ENCODE results near the gene KDM3A. TPM values are rescaled to one million over a fixed set of nuclear protein-coding genes. Genes with fewer than 3 reads are reported as not detected.

Gene KDM3A
- total RNA-seq, 2 donors from 2014 or later: 31.8 to 34.4 TPM

- H3K9ac ChIP-seq (ENCODE audit: extremely low read depth, low read length, poor library complexity, severe bottlenecking): no peak overlapping the region
- Mint-ChIP-seq H3K27ac (no peak overlapping the region), H3K27me3 (ENCODE audit: insufficient read depth) (no peaks in the 10 kb centered on the region), H3K9me3 (no peaks in the 10 kb centered on the region), H3K4me3 (no peak overlapping the region), H3K36me3 (ENCODE audit: low read depth) (peaks cover 13% of the 10 kb centered on the region), H3K4me1 (peaks cover 16% of the 10 kb centered on the region)
- H3K4me3 ChIP-seq (ENCODE audit: low read length): no peak overlapping the region
- no peak overlapping the region for H3K27ac ChIP-seq (ENCODE audit: low read depth, low read length)
- H3K36me3 ChIP-seq (ENCODE audit: control insufficient read depth, insufficient read depth, low read length): peaks cover 11% of the 10 kb centered on the region
- no peak for DNase-seq
- no peaks in the 10 kb centered on the region for H3K9me3 ChIP-seq (ENCODE audit: control insufficient read depth, low read length)
- no peak for TF ChIP-seq CTCF (conservative IDR thresholded peaks at IDR 0.05)
- no peaks in the 10 kb centered on the region for H3K4me1 ChIP-seq (ENCODE audit: control insufficient read depth, insufficient read depth, low read length)
- H3K27me3 ChIP-seq (ENCODE audit: control insufficient read depth, insufficient read depth, low read length, poor library complexity, severe bottlenecking): no peaks in the 10 kb centered on the region
- WGBS, 2 experiments (ENCODE audit: insufficient coverage in 1 of 2, insufficient read length in 1 of 2): 91 to 100% methylated on average over 2 of the region's 2 CpGs
Measured at GRCh38 chr2:86522711-86523110, 81.5 kb downstream of the KDM3A start.

DNA sequence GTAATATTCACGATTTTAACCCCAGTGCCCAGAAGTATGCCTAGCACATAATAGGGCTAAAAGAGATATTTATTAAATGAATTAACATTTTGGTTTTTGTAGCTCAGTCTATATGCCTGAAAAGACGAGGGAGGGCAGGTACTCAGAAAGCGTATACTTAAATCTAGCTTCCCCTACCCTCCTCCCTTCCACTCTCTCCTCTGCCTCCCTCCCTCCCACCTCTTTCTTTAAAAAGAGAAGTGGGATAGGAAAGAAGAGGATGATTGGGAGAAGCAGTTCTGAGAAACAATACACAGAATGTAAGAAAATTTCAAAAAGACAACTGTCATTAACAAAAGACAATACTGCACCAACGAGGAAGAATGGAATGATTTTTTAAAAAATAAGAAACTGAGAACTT lies 82.3 kb downstream of the KDM3A start:
- Histone ChIP-seq H3K9ac (ENCODE audit: extremely low read depth, low read length, poor library complexity, severe bottlenecking) (no peak overlapping the region), H3K36me3 (ENCODE audit: control insufficient read depth, insufficient read depth, low read length) (peaks cover 13% of the 10 kb centered on the region), H3K9me3 (ENCODE audit: control insufficient read depth, low read length) (no peaks in the 10 kb centered on the region), H3K4me3 (ENCODE audit: low read length) (no peak overlapping the region), H3K27me3 (ENCODE audit: control insufficient read depth, insufficient read depth, low read length, poor library complexity, severe bottlenecking) (no peaks in the 10 kb centered on the region), H3K27ac (ENCODE audit: low read depth, low read length) (no peak overlapping the region), H3K4me1 (ENCODE audit: control insufficient read depth, insufficient read depth, low read length) (no peaks in the 10 kb centered on the region)
- H3K4me1 Mint-ChIP-seq: peaks cover 16% of the 10 kb centered on the region
- no peaks in the 10 kb centered on the region for H3K9me3 Mint-ChIP-seq
- no peaks in the 10 kb centered on the region for H3K27me3 Mint-ChIP-seq (ENCODE audit: insufficient read depth)
- WGBS, 2 experiments (ENCODE audit: insufficient coverage in 1 of 2, insufficient read length in 1 of 2): 93 to 100% methylated on average over 1 to 4 of the region's 4 CpGs
- H3K27ac Mint-ChIP-seq: no peak overlapping the region
- no peak for DNase-seq
- H3K4me3 Mint-ChIP-seq: no peak overlapping the region
- TF ChIP-seq CTCF (conservative IDR thresholded peaks at IDR 0.05): no peak
- H3K36me3 Mint-ChIP-seq (ENCODE audit: low read depth): peaks cover 20% of the 10 kb centered on the region

DNA sequence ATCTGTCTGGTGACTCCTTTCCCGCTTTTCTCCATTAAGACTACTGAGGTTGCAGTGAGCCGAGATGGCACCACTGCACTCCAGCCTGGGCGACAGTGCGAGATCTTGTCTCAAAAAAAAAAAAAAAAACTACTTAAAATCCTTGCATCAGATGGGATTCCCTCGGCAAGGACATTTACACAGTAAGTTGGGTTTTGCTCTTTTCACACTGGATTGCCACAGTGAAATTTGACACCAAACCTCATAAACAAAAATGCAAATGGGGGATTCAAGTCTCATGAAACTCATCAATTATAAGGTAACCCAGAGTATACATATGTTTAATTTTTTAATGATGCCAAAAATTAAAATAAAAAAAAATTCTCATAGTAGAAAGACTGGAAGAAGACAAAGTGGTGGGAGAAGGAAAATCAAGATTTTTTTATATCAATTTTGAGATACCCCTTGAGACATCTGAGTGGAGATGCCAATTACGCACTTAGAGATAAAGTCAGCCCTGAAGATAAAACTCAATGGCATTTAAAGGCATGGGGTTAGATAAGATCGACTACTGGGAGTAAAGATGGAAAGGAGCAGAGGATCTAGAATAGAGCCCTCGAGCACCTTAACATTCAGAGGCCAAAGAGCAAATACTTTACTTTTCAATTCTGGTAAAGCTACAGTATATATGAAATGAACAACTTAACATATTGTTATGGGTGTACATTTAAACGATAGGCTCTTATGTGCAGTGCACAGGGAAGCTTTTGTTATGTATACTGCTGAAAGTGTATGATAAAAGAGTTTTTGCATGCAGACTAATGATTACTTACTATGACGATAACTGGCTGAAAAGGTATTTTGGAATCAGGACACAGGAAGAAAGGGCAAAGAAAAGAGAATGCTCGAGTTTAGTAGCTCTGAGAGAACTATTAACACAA lies 84.5 kb downstream of the KDM3A start:
- WGBS, 2 experiments (ENCODE audit: insufficient coverage in 1 of 2, insufficient read length in 1 of 2): 79 to 93% methylated on average over 6 to 10 of the region's 11 CpGs
- Mint-ChIP-seq H3K4me3 (no peak overlapping the region), H3K36me3 (ENCODE audit: low read depth) (peaks cover 14% of the 10 kb centered on the region), H3K9me3 (no peaks in the 10 kb centered on the region), H3K4me1 (peaks cover 16% of the 10 kb centered on the region), H3K27me3 (ENCODE audit: insufficient read depth) (no peaks in the 10 kb centered on the region), H3K27ac (no peak overlapping the region)
- Histone ChIP-seq H3K9ac (ENCODE audit: extremely low read depth, low read length, poor library complexity, severe bottlenecking) (no peak overlapping the region), H3K27ac (ENCODE audit: low read depth, low read length) (no peak overlapping the region), H3K4me1 (ENCODE audit: control insufficient read depth, insufficient read depth, low read length) (no peaks in the 10 kb centered on the region), H3K9me3 (ENCODE audit: control insufficient read depth, low read length) (no peaks in the 10 kb centered on the region), H3K4me3 (ENCODE audit: low read length) (peak overlapping the region; percentile 41), H3K36me3 (ENCODE audit: control insufficient read depth, insufficient read depth, low read length) (peaks cover 12% of the 10 kb centered on the region), H3K27me3 (ENCODE audit: control insufficient read depth, insufficient read depth, low read length, poor library complexity, severe bottlenecking) (no peaks in the 10 kb centered on the region)
- no peak for TF ChIP-seq CTCF (conservative IDR thresholded peaks at IDR 0.05)
- no peak for DNase-seq
